Measurements from ENCODE around the gene NFIB.
A peak's percentile ranks its signal among the peaks of the same experiment; 100 is the strongest.

The NFIB gene

GRCh38 chr9:14315875-14316601 is 2.1 kb upstream of the NFIB start:
- Histone ChIP-seq H3K27me3 (ENCODE audit: insufficient read depth, poor library complexity, severe bottlenecking) (no peaks in the 10 kb centered on the region), H3K4me3 (ENCODE audit: severe bottlenecking) (peak overlapping the region; percentile 83), H3K4me1 (ENCODE audit: insufficient read depth, poor library complexity, severe bottlenecking) (peaks cover 43% of the 10 kb centered on the region), H3K27ac (ENCODE audit: poor library complexity, severe bottlenecking) (peak overlapping the region; percentile 96), H3K36me3 (ENCODE audit: low read depth) (peaks cover 8% of the 10 kb centered on the region; the same call in 1 of the 2 replicates), H3K9me3 (ENCODE audit: severe bottlenecking) (no peaks in the 10 kb centered on the region)
- no peak for TF ChIP-seq CTCF (IDR thresholded peaks at IDR 0.05; ENCODE audit: poor library complexity, severe bottlenecking)
- ATAC-seq (ENCODE audit: low read depth), result no peak
- no peak for DNase-seq (ENCODE audit: low spot score)

DNA sequence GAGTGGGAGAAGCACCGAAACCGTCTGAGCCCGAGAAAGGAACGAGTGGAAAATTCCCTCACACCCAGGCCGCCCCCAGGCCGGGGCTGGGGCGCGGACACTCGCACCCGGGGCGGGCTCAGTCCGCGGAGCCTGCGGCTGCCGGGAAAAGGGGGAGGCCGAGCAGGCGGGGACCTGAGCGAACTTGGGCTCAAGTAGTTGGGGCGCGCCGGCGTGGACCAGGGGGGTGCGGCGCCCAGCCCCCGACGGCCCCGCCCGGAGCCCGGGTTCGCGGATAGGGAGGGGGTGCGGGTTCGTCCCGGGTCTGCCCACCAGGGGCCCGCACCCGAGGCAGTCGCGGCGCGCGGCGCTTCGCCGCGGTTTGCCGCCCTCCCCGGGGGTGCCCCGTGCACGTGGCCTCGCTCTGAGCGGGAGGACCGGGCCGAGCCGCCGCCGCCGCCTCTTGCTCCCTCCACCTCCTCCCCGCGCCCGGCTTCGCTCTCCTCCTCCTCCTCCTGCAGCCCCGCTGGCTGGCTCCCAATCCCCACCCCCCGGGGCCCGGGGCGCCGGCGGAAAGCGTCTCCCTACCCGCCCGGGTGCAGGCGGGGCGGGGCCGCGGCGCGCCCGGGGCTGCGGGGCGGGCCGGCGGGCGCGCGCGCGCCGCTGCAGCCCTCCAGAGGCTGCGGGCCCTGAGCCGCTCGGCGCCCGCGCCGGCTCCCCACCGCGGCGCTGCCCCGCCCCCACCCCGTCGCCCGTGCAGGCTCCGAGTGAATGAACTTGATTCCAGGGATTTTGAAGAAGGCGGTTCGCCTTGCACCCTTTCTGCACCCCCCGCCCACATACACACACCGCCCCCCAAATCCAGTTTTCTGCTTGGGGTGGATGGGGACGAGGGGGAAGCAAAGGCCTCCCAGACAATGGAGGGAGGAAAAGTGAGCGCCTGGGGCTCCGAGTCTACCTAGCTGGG is 1.3 kb upstream of the NFIB start:
- peak overlapping the region; percentile 83 for H3K4me3 ChIP-seq (ENCODE audit: severe bottlenecking)
- peak; percentile 48 for ATAC-seq (ENCODE audit: low read depth)
- peak overlapping the region; percentile 96 for H3K27ac ChIP-seq (ENCODE audit: poor library complexity, severe bottlenecking)
- H3K4me1 ChIP-seq (ENCODE audit: insufficient read depth, poor library complexity, severe bottlenecking), result peaks cover 39% of the 10 kb centered on the region
- H3K9me3 ChIP-seq (ENCODE audit: severe bottlenecking), result no peaks in the 10 kb centered on the region
- peaks cover 16% of the 10 kb centered on the region for H3K36me3 ChIP-seq (ENCODE audit: low read depth)
- DNase-seq (ENCODE audit: low spot score), result peak; percentile 93
- TF ChIP-seq CTCF (IDR thresholded peaks at IDR 0.05; ENCODE audit: poor library complexity, severe bottlenecking), result no peak
- H3K27me3 ChIP-seq (ENCODE audit: insufficient read depth, poor library complexity, severe bottlenecking), result no peaks in the 10 kb centered on the region

DNA sequence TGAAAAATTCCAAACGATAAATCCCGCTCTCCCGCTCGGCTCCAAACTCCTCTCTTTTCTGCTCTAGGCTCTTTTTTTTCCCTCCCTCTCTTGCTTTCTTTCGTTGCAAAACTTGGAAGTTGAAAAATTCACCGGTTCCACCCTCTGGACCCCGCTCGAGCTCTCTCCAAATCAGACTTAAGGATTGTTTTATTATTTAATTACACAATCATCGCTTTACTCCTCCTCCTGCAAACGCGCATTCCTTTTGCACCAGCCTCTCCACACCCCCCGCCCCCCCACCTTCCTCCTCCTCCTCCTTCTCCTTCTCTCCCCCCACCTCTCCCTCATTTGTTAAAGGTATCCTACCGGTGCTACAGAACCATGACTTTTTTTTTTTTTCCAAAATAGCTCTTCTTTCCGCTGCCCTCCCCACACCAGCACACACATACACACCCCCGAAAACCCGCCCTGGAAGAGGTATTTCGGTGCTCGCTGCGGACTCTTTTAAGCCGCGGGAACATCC is 535 bp upstream of the NFIB start:
- no peaks in the 10 kb centered on the region for H3K27me3 ChIP-seq (ENCODE audit: insufficient read depth, poor library complexity, severe bottlenecking)
- TF ChIP-seq CTCF (IDR thresholded peaks at IDR 0.05; ENCODE audit: poor library complexity, severe bottlenecking), result no peak
- H3K4me1 ChIP-seq (ENCODE audit: insufficient read depth, poor library complexity, severe bottlenecking), result peaks cover 33% of the 10 kb centered on the region
- H3K36me3 ChIP-seq (ENCODE audit: low read depth), result peaks cover 16% of the 10 kb centered on the region
- no peaks in the 10 kb centered on the region for H3K9me3 ChIP-seq (ENCODE audit: severe bottlenecking)
- peak overlapping the region; percentile 83 for H3K4me3 ChIP-seq (ENCODE audit: severe bottlenecking)
- ATAC-seq (ENCODE audit: low read depth) (peak; percentile 43), DNase-seq (ENCODE audit: low spot score) (peak; percentile 88)
- H3K27ac ChIP-seq (ENCODE audit: poor library complexity, severe bottlenecking), result peak overlapping the region; percentile 96

DNA sequence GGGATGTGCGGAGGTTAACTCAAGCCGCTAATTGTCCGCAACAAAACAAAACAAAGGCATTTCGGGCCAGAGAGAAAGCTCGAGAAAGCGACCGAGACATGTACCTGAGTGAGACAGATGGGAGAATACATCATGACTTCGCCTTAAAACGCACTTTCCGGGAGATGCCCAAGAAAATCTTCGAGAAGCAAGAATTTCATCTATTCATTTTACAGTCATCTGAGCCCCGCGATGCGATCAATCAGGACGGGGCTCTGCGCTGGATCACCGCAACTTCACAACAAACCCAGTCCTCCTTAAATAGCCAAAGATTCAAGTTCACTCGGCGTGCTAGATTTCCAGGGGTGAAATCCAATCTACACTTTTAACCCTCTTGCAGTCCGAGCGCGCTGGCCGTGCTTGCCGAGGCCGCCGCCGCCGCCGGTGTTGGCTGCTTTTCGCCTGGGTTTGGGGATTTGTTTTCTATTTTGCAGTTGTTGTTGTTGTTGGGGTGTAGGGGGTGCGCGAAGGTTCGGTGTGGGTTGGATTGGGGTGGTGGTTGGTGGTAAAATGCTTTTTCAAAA is 482 bp downstream of the NFIB start:
- H3K36me3 ChIP-seq (ENCODE audit: low read depth), result peaks cover 16% of the 10 kb centered on the region
- no peak for DNase-seq (ENCODE audit: low spot score)
- peaks cover 35% of the 10 kb centered on the region for H3K4me1 ChIP-seq (ENCODE audit: insufficient read depth, poor library complexity, severe bottlenecking)
- H3K27ac ChIP-seq (ENCODE audit: poor library complexity, severe bottlenecking), result peak overlapping the region; percentile 96
- no peak for ATAC-seq (ENCODE audit: low read depth)
- H3K9me3 ChIP-seq (ENCODE audit: severe bottlenecking), result no peaks in the 10 kb centered on the region
- TF ChIP-seq CTCF (IDR thresholded peaks at IDR 0.05; ENCODE audit: poor library complexity, severe bottlenecking), result no peak
- H3K4me3 ChIP-seq (ENCODE audit: severe bottlenecking), result peak overlapping the region; percentile 83
- no peaks in the 10 kb centered on the region for H3K27me3 ChIP-seq (ENCODE audit: insufficient read depth, poor library complexity, severe bottlenecking)

All from RWPE2 (cell line).